ENCODE measurements around the gene ABHD18. TPM values are rescaled to one million over a fixed set of nuclear protein-coding genes. Genes with fewer than 3 reads are reported as not detected.
"Not testable (repeated sequence)": the region's sequence is repeated elsewhere in the genome, so short reads cannot be mapped to it uniquely, and the experiment has no call there.

Gene ABHD18
- total RNA-seq, 1 experiment from 2014 or later: 16.3 TPM

GRCh38 chr4:127995776-127996175 lies 30.6 kb downstream of the ABHD18 start:
- Histone ChIP-seq H4K8ac (replicated peaks; ENCODE audit: insufficient read length, low read depth, low read length) (no peak overlapping the region), H2BK12ac (ENCODE audit: insufficient read length, low read depth, low read length) (no peak overlapping the region), H3K27ac (ENCODE audit: insufficient read length, low read depth, low read length) (no peak overlapping the region), H2BK20ac (ENCODE audit: low read depth, low read length, poor library complexity, severe bottlenecking) (no peak overlapping the region), H3K79me2 (ENCODE audit: insufficient read depth, low read length) (no peaks in the 10 kb centered on the region), H3K27me3 (ENCODE audit: insufficient read depth, low read length) (no peaks in the 10 kb centered on the region), H4K5ac (ENCODE audit: insufficient read length, low read depth, low read length) (no peak overlapping the region), H4K91ac (ENCODE audit: insufficient read length, low read depth, low read length) (no peak overlapping the region), H3T11ph (ENCODE audit: low read length) (no peak overlapping the region), H3K23ac (ENCODE audit: insufficient read length, low read depth, low read length) (no peak overlapping the region), H3K79me1 (ENCODE audit: insufficient read depth, low read depth, low read length, poor library complexity, severe bottlenecking) (no peaks in the 10 kb centered on the region), H2AFZ (ENCODE audit: low read length) (no peak overlapping the region), H3K14ac (ENCODE audit: insufficient read depth, low read length) (no peak overlapping the region), H2BK15ac (ENCODE audit: low read depth, low read length) (no peak overlapping the region), H2AK5ac (ENCODE audit: insufficient read length, low read length) (no peak overlapping the region), H3K4me2 (ENCODE audit: insufficient read depth, insufficient read length, low read length) (no peak overlapping the region), H3K56ac (ENCODE audit: insufficient read length, low read depth, low read length) (no peak overlapping the region), H3K23me2 (ENCODE audit: insufficient read length, low read depth, low read length, poor library complexity, severe bottlenecking) (no peaks in the 10 kb centered on the region), H3K4ac (ENCODE audit: low read depth, low read length) (no peak overlapping the region), H3K4me1 (ENCODE audit: insufficient read depth, low read length) (no peaks in the 10 kb centered on the region), H2BK5ac (ENCODE audit: insufficient read length, low read length) (no peak overlapping the region), H3K9me3 (ENCODE audit: control insufficient read depth, low read depth, low read length) (no peaks in the 10 kb centered on the region), H3K18ac (ENCODE audit: insufficient read length, low read depth, low read length) (no peak overlapping the region), H2BK120ac (ENCODE audit: low read depth, low read length, poor library complexity, severe bottlenecking) (no peak overlapping the region), H3K9ac (ENCODE audit: extremely low read depth, insufficient read length, low read length) (no peak overlapping the region), H4K20me1 (ENCODE audit: control insufficient read depth, insufficient read depth, insufficient read length) (no peaks in the 10 kb centered on the region)
- no CpG with 5 or more reads among the region's 1 CpG for WGBS (ENCODE audit: extremely low coverage, insufficient read length, low lambda C conversion rate)
- peaks cover 4 to 11% of the 10 kb centered on the region in 2 experiments; a peak in 4 of 5 replicates for H3K9me3 Mint-ChIP-seq
- no peak for TF ChIP-seq CTCF (conservative IDR thresholded peaks at IDR 0.05)
- no peak for DNase-seq
- H3K27me3 Mint-ChIP-seq (ENCODE audit: low read depth): no peaks in the 10 kb centered on the region
- no peaks in the 10 kb centered on the region for H3K4me1 Mint-ChIP-seq
- H3K36me3 Mint-ChIP-seq (ENCODE audit: insufficient read depth in 1 of 3, low read depth in 3 of 3): peaks cover 31 to 48% (median 34%) of the 10 kb centered on the region in 3 experiments
- no peak overlapping the region for H3K27ac Mint-ChIP-seq
- no peak overlapping the region; a peak in 1 of 5 replicates for H3K4me3 Mint-ChIP-seq

- H4K5ac ChIP-seq (ENCODE audit: insufficient read length, low read depth, low read length); H3K18ac ChIP-seq (ENCODE audit: insufficient read length, low read depth, low read length); H3K4ac ChIP-seq (ENCODE audit: low read depth, low read length); H2AFZ ChIP-seq (ENCODE audit: low read length); H3K23me2 ChIP-seq (ENCODE audit: insufficient read length, low read depth, low read length, poor library complexity, severe bottlenecking); H3K56ac ChIP-seq (ENCODE audit: insufficient read length, low read depth, low read length); H2BK120ac ChIP-seq (ENCODE audit: low read depth, low read length, poor library complexity, severe bottlenecking); H3K27me3 ChIP-seq (ENCODE audit: insufficient read depth, low read length); H4K91ac ChIP-seq (ENCODE audit: insufficient read length, low read depth, low read length); H2BK5ac ChIP-seq (ENCODE audit: insufficient read length, low read length); H3K27me3 Mint-ChIP-seq (ENCODE audit: low read depth); H3K9me3 ChIP-seq (ENCODE audit: control insufficient read depth, low read depth, low read length); H3K4me2 ChIP-seq (ENCODE audit: insufficient read depth, insufficient read length, low read length); H3K79me2 ChIP-seq (ENCODE audit: insufficient read depth, low read length); H3K4me1 ChIP-seq (ENCODE audit: insufficient read depth, low read length); H3T11ph ChIP-seq (ENCODE audit: low read length); H4K20me1 ChIP-seq (ENCODE audit: control insufficient read depth, insufficient read depth, insufficient read length); H3K4me3 Mint-ChIP-seq; H3K9ac ChIP-seq (ENCODE audit: extremely low read depth, insufficient read length, low read length); H2BK15ac ChIP-seq (ENCODE audit: low read depth, low read length); H3K79me1 ChIP-seq (ENCODE audit: insufficient read depth, low read depth, low read length, poor library complexity, severe bottlenecking); H3K23ac ChIP-seq (ENCODE audit: insufficient read length, low read depth, low read length); H3K27ac ChIP-seq (ENCODE audit: insufficient read length, low read depth, low read length); H2BK20ac ChIP-seq (ENCODE audit: low read depth, low read length, poor library complexity, severe bottlenecking); DNase-seq; H3K4me1 Mint-ChIP-seq; H3K14ac ChIP-seq (ENCODE audit: insufficient read depth, low read length); H2AK5ac ChIP-seq (ENCODE audit: insufficient read length, low read length); H4K8ac ChIP-seq (replicated peaks; ENCODE audit: insufficient read length, low read depth, low read length); H3K27ac Mint-ChIP-seq; H2BK12ac ChIP-seq (ENCODE audit: insufficient read length, low read depth, low read length): not testable (repeated sequence)
- WGBS (ENCODE audit: extremely low coverage, insufficient read length, low lambda C conversion rate): no CpG with 5 or more reads among the region's 6 CpGs
- H3K9me3 Mint-ChIP-seq: peaks cover 4 to 11% of the 10 kb centered on the region in 2 experiments; a peak in 4 of 5 replicates
- H3K36me3 Mint-ChIP-seq (ENCODE audit: insufficient read depth in 1 of 3, low read depth in 3 of 3): peaks cover 31 to 49% (median 34%) of the 10 kb centered on the region in 3 experiments
Measured at GRCh38 chr4:127996521-127996920, 31.3 kb downstream of the ABHD18 start.
